ENCODE measurements around the gene SIPA1L3. TPM values are rescaled to one million over a fixed set of nuclear protein-coding genes. Genes with fewer than 3 reads are reported as not detected.

Gene SIPA1L3
- total RNA-seq, 1 experiment from 2014 or later = 66.3 TPM

DNA sequence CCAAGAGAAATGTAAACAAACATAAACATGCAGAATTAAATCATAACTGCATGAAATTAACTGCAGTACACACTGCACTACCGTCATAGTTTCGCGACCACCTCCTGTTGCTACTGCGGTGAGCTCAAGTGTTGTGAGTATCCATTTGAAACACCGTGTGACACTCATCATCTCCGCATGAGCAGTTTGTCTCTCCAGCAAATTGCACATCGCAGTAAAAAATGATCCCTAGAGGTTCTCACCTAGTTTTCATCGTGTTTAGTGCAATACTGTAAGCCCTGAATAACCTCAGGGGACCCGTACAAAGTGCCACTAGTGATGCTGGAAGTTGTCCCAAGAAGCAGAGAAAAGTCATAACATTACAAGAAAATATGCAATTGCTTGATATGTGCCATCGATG, 169.3 kb downstream of the SIPA1L3 start:
- POLR2A ChIA-PET = interaction anchor here (0.6 kb wide), 1 partner anchor 16 kb away, joined by 5 read pairs; no protein-coding TSS in a partner anchor
- no peaks in the 10 kb centered on the region for H3K9me3 ChIP-seq (ENCODE audit: control insufficient read depth, insufficient read depth, low read depth, low read length)
- H3K4me1 ChIP-seq (ENCODE audit: control insufficient read depth, insufficient read depth, low read length) = peaks cover 19% of the 10 kb centered on the region
- DNase-seq (ENCODE audit: low read depth, low spot score) (no peak), ATAC-seq (no peak)
- H3K27me3 ChIP-seq (ENCODE audit: control insufficient read depth, insufficient read depth, low read length) = no peaks in the 10 kb centered on the region
- H3K27ac ChIP-seq (ENCODE audit: low read length) = no peak overlapping the region
- in situ Hi-C loops (cut with HindIII; ENCODE audit: low pct_unique_long_range_greater_than_20kb, low sequenced_read_pairs) (no loop called here), intact Hi-C loops (cut with micrococcal nuclease; ENCODE audit: unreplicated experiment) (no loop called here)
- H3K4me3 ChIP-seq (ENCODE audit: low read depth in 2 of 2, low read length in 2 of 2) = no peak overlapping the region
- no peaks in the 10 kb centered on the region for H3K36me3 ChIP-seq (ENCODE audit: control insufficient read depth, insufficient read depth, low read length)
- CTCF ChIA-PET = no interaction called here
- TF ChIP-seq, protein P1, sequence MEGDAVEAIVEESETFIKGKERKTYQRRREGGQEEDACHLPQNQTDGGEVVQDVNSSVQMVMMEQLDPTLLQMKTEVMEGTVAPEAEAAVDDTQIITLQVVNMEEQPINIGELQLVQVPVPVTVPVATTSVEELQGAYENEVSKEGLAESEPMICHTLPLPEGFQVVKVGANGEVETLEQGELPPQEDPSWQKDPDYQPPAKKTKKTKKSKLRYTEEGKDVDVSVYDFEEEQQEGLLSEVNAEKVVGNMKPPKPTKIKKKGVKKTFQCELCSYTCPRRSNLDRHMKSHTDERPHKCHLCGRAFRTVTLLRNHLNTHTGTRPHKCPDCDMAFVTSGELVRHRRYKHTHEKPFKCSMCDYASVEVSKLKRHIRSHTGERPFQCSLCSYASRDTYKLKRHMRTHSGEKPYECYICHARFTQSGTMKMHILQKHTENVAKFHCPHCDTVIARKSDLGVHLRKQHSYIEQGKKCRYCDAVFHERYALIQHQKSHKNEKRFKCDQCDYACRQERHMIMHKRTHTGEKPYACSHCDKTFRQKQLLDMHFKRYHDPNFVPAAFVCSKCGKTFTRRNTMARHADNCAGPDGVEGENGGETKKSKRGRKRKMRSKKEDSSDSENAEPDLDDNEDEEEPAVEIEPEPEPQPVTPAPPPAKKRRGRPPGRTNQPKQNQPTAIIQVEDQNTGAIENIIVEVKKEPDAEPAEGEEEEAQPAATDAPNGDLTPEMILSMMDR (IDR thresholded peaks at IDR 0.05) = no peak
- TF ChIP-seq SIN3A (IDR thresholded peaks at IDR 0.05; ENCODE audit: borderline replicate concordance, insufficient read depth, low read depth, low read length) (no peak), TCF7L2 (IDR thresholded peaks at IDR 0.05; ENCODE audit: low read depth, low read length) (no peak), POLR2AphosphoS5 (IDR thresholded peaks at IDR 0.05; ENCODE audit: low read depth, low read length) (no peak)
- TF ChIP-seq, protein P2, sequence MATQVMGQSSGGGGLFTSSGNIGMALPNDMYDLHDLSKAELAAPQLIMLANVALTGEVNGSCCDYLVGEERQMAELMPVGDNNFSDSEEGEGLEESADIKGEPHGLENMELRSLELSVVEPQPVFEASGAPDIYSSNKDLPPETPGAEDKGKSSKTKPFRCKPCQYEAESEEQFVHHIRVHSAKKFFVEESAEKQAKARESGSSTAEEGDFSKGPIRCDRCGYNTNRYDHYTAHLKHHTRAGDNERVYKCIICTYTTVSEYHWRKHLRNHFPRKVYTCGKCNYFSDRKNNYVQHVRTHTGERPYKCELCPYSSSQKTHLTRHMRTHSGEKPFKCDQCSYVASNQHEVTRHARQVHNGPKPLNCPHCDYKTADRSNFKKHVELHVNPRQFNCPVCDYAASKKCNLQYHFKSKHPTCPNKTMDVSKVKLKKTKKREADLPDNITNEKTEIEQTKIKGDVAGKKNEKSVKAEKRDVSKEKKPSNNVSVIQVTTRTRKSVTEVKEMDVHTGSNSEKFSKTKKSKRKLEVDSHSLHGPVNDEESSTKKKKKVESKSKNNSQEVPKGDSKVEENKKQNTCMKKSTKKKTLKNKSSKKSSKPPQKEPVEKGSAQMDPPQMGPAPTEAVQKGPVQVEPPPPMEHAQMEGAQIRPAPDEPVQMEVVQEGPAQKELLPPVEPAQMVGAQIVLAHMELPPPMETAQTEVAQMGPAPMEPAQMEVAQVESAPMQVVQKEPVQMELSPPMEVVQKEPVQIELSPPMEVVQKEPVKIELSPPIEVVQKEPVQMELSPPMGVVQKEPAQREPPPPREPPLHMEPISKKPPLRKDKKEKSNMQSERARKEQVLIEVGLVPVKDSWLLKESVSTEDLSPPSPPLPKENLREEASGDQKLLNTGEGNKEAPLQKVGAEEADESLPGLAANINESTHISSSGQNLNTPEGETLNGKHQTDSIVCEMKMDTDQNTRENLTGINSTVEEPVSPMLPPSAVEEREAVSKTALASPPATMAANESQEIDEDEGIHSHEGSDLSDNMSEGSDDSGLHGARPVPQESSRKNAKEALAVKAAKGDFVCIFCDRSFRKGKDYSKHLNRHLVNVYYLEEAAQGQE (IDR thresholded peaks at IDR 0.05; ENCODE audit: insufficient read depth in 1 of 2, low read depth in 2 of 2, low read length in 1 of 2) = no peak
- BruUV-seq (replicated peaks) = no TSS peak

DNA sequence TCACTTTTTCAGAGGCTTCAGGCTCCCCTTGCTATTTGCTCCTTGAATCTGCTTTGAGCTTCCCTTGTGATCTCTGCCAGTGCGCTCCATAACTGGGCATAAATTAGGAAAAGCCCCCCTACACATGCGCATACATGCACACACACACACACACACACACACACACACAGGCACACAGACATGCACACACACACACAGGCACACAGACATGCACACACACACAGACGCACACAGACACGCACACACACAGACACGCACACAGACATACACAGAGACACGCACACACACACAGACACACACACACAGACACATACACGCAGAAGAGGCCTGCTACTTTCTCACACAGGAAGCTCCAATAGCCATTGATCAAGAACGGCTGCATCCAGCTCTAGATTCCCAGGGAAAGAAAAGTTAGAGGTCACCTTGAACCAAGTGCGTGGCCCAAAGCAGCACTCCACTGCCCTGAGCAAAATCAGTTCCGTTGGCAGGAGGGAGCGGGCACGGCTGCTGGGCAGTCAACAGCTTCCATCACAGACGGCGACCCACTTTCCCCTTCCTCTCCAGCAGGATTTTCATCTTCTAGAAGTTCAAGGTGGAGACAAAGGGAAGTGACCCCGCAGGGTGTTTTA, 171.4 kb downstream of the SIPA1L3 start:
- no peaks in the 10 kb centered on the region for H3K9me3 ChIP-seq (ENCODE audit: control insufficient read depth, insufficient read depth, low read depth, low read length)
- H3K27me3 ChIP-seq (ENCODE audit: control insufficient read depth, insufficient read depth, low read length) = no peaks in the 10 kb centered on the region
- in situ Hi-C loops (cut with HindIII; ENCODE audit: low pct_unique_long_range_greater_than_20kb, low sequenced_read_pairs) (no loop called here), intact Hi-C loops (cut with micrococcal nuclease; ENCODE audit: unreplicated experiment) (no loop called here)
- ChIA-PET POLR2A (interaction anchor here (0.6 kb wide), 2 partner anchors 14 to 55 kb away, joined by 3 to 6 read pairs; no protein-coding TSS in a partner anchor), CTCF (no interaction called here)
- no peak overlapping the region for H3K4me3 ChIP-seq (ENCODE audit: low read depth in 2 of 2, low read length in 2 of 2)
- H3K27ac ChIP-seq (ENCODE audit: low read length) = no peak overlapping the region
- DNase-seq (ENCODE audit: low read depth, low spot score) (no peak), ATAC-seq (no peak)
- BruUV-seq (replicated peaks) = no TSS peak
- peaks cover 19% of the 10 kb centered on the region for H3K4me1 ChIP-seq (ENCODE audit: control insufficient read depth, insufficient read depth, low read length)
- H3K36me3 ChIP-seq (ENCODE audit: control insufficient read depth, insufficient read depth, low read length) = no peaks in the 10 kb centered on the region
- TF ChIP-seq, protein P2 (IDR thresholded peaks at IDR 0.05; ENCODE audit: insufficient read depth in 1 of 2, low read depth in 2 of 2, low read length in 1 of 2) = no peak
- TF ChIP-seq TCF7L2 (IDR thresholded peaks at IDR 0.05; ENCODE audit: low read depth, low read length) (no peak), POLR2AphosphoS5 (IDR thresholded peaks at IDR 0.05; ENCODE audit: low read depth, low read length) (no peak), SIN3A (IDR thresholded peaks at IDR 0.05; ENCODE audit: borderline replicate concordance, insufficient read depth, low read depth, low read length) (no peak)
- TF ChIP-seq, protein P1 (IDR thresholded peaks at IDR 0.05) = no peak

Data from Panc1 (cell line).